SIG-M5 treated with dmso at 0.1 percent for 504 hours (cell line): ENCODE measurements around the gene IFI44L.

Source experiments
- DNase-seq: peaks from one replicate; lab custom pipeline; 2025; ENCODE audit not compliant: unreplicated experiment; lab: John Stamatoyannopoulos, UW

Gene IFI44L

DNA sequence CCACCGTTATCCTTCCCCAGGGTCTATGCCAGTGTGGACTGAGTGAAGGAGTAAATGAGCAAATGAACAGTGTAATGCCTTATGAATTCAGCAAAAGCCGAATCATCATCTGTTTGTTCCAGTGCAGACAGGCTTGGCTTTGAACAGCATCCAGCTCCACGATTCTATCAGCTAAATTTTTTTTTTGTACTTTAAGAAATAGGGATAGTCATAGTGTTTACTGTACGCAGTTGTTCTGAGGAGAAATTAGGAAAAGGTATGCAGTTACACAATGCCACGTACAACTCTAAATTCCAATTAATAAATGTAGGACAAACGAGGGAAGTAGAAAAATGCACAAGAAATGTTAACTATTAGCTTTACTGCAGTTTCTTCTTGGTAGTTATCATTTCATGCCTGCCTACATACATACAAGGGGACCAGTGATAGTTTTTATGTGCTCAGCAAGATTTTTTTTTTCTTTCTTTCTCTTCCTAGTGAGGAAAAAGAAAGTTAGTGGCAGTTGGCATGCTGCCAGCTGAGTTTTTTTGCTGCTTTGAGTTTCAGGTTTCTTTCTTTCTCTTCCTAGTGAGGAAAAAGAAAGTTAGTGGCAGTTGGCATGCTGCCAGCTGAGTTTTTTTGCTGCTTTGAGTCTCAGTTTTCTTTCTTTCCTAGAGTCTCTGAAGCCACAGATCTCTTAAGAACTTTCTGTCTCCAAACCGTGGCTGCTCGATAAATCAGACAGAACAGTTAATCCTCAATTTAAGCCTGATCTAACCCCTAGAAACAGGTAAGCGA is at the start of gene IFI44L:
IFI44L (plus strand) TSS at position 646 of the 777 bp plus-strand sequence. CDS start 7,468 bp downstream, outside the sequence.
- DNase-seq = no peak

- no peak for DNase-seq
These were observed 49.7 kb upstream of the IFI44L start for GRCh38 chr1:78570539-78570938.

GRCh38 chr1:78577257-78578100 is 42.8 kb upstream of the IFI44L start:
- DNase-seq = no peak

DNA sequence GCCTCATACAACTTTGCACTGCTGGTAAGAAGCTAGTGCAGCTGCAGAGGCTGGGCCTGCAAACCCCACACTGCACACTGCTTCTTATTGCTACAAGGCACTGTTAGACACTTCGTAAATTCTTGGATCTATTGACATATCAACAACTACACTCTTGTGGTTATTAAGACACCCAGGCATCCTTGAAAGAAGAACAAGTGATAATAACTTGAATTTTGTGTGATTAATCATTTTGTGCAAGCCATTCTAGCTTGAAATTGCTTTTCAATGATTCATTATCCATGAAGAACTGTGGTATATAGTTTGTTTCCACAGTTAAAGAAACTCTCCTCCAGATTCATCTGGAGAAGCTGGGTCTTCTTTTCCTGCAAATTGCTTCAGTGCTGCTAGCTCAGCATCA is 33.7 kb upstream of the IFI44L start:
- no peak for DNase-seq

GRCh38 chr1:78587211-78587610 is 33.0 kb upstream of the IFI44L start:
- no peak for DNase-seq

GRCh38 chr1:78591971-78592370 is 28.3 kb upstream of the IFI44L start:
- DNase-seq = no peak

DNA sequence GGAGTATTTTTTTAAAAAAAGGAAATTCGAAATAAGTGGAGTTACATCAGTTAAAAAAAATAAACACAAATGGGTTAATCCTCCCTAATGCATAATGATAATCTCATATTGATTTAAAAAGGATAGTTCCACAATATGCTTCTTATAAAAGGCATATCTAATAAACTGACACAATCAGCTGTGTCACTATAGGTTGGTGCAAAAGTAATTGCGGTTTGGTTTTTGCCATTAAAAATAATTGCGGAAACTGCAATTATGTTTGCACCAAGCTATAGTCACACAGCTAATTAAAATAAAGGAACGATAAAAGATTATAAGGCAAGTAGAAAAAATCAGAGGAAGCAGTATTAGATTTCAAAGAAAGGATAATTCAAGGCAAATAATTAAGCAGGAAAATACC is 21.0 kb upstream of the IFI44L start:
- DNase-seq = no peak

DNA sequence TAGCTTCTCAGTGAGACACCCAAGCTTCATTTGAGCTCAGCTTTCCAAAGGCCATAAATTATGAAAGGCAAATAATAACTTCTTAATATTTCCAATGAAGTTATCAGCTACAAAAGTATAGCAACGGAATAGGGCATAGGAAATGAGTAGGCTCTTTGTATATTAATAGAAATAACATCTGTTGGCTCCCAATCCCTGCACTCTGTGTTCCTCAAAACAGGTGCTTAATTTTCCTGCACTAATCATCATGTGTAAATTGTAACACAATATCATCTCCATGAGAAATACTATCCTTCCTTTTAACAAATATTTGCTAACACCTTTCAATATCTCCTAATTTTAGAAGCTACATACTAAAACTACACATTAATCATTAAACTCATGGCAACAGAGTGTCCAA is 19.2 kb upstream of the IFI44L start:
- no peak for DNase-seq

GRCh38 chr1:78603206-78603605 is 17.0 kb upstream of the IFI44L start:
- DNase-seq = no peak

DNA sequence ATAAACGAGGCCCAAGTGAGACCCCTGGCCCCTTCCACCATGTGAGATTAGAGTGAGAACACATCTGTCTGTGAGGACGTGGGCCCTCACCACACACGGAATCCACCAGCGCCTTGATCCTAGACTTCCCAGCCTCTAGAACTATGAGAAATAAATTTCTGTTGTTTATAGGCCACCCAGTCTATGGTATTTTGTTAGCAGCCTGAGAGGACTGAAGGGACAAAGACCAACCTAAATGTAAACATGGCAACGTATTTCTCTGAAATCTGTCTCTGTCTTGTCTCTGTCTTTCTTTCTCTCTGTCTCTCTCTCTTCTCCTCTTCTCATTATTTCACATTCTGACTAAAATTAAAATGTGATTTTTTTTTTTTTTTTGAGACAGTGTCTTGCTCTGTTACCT is 15.6 kb upstream of the IFI44L start:
- DNase-seq = no peak

- DNase-seq = no peak
These were observed 14.0 kb upstream of the IFI44L start for GRCh38 chr1:78606274-78606673.

DNA sequence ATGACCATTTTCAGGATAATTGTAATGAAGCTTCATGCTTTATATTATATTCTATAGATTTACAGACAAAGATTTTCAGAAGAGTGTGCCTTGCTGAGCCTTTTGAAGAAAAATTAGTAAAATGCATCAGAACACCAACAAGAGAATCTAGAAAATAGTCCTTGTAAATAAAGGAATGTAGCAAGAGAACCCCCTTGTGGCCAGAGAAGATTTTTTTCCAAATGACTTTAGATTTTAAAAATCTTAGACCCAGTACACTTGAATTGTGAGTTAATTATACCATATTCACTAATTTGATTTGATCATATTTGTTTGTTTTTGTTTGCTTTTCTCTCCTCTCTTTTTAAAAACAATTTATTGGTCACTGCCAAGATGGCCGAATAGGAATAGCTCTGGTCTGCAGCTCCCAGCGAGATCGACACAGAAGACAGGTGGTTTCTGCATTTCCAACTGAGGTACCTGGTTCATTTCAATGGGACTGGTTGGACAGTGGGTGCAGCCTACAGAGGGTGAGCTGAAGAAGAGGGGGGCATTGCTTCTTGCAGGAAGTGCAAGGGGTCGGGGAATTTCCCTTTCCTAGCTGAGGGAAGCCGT is 12.8 kb upstream of the IFI44L start:
- DNase-seq = peak; percentile 20

DNA sequence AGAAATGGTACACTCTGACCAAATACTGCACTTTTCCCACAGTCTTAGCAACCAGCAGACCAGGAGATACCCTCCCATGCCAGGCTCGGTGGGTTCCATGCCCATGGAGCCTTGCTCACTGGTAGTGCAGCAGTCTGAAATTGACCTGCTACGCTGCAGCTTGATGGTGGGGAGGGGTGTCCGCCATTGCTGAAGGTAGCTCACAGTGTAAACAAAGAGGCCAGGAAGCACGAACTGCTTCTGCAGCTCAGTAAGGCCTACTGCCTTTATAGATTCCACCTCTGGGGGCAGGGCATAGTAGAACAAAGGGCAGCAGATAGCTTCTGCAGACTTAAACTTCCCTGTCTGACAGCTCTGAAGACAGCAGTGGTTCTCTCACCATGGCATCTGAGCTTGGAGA is 12.3 kb upstream of the IFI44L start:
- DNase-seq = no peak

- peak; percentile 67 for DNase-seq
These were observed 2.6 kb upstream of the IFI44L start for GRCh38 chr1:78617615-78618026.

- DNase-seq = no peak
These were observed 1.2 kb upstream of the IFI44L start for GRCh38 chr1:78619032-78619431.

DNA sequence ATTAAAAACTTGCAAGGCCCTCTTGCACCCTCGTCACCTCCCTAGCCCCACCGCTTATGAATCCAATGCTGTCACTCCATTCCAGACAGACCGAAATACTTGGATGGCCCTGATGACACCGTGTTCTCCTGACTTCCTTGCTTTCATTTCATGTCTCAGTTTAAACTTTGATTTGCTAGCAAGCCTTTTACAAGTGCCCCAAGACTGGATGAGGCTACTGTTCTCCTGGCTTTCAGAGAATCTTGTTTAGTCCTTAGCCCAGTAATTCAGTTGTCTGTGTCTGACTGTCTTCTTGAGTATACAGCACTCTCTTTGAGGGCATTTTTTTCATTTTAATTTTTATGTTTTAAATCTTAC is 824 bp upstream of the IFI44L start:
- no peak for DNase-seq

DNA sequence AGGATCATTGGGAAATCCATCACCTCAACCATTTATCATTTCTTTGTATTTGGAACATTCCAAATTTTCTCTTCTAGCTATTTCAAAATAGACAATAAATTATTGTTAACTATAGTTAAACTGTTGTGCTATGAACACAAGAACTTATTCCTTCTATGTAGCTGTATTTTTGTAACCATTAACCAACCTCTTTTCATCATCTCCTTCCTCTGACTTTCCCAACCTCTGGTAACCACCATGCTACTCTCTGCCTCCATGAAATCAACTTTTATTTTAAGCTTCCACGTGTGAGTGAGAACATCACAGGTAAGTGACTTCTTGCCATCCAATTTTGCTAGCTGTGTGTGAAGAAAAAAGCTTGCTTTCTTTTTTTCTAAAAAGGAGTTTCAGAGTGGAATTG is 418 bp downstream of the IFI44L start:
- no peak for DNase-seq

DNA sequence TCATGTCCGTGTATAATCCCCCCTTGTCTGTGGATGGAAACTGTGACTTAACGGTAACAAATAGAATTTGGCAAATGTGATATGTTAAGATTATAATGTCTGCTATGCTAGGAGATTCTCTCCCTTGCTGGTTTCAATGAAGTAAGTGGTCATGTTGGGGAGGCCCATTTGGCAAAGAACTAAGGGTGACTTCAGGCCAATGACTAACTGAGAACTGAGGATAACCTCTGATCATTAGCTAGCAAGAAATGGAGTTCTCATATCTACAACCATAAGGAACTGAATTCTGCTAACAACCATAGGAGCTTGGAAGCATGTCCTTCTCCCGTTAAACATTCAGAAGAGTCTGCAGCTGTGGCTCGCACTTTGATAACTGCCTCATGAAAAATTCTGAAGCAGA is 2.3 kb downstream of the IFI44L start:
- no peak for DNase-seq

- DNase-seq = no peak
These were observed 3.8 kb downstream of the IFI44L start for GRCh38 chr1:78624035-78624434.

DNA sequence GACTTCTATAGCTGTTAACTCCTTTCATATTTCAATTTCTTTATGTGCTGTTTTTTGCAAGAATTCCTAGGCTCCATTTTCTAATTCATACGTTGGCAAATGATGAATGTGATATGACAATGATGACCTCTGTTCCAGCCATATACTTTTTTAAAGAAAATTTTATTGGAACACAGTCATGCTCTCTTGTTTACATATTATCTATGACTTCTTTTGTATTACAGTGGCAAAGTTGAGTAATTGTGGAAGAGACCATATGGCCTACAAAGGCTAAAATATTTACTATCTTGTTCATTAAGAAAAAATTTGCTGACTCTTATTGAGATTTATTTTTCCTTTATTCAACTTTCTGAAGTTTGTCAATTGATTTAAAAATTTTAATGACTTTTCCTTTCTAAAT is 7.1 kb downstream of the IFI44L start:
- no peak for DNase-seq

- no peak for DNase-seq
These were observed 10.4 kb downstream of the IFI44L start for GRCh38 chr1:78630600-78630999.

- no peak for DNase-seq
These were observed 13.0 kb downstream of the IFI44L start for GRCh38 chr1:78633209-78633608.
